PC-9 (cell line): ENCODE data around the gene GATAD2A. TPM values are rescaled to one million over a fixed set of nuclear protein-coding genes. Genes with fewer than 3 reads are reported as not detected.

Experiments used
- BruUV-seq: library from RNA; stranded (reverse); fragments of 400-500 nt; replicated peaks from 2 replicates; lab custom pipeline; 2021; lab: Mats Ljungman, UMichigan
- CTCF ChIA-PET: fragments of 300-600 bp; sonication (Branson Sonifier 250); formaldehyde crosslinking; loops from one replicate; lab custom pipeline; 2022; ENCODE audit warnings: antibody characterized with exemption; lab: Charles Lee
- POLR2A ChIA-PET: fragments of 300-600 bp; sonication (Branson Sonifier 250); formaldehyde crosslinking; loops from one replicate; lab custom pipeline; 2022; ENCODE audit warnings: antibody characterized with exemption; ENCODE audit not compliant: unreplicated experiment; lab: Charles Lee
- DNase-seq, 2 experiments: peaks; one replicate each; pipeline versions ENCODE4 v3.0.0 to v3.0.0-alpha.2; 2015 to 2022; ENCODE audit warnings: mixed read lengths in 1 of 2
- H2AFZ ChIP-seq: fragments of 200-600 bp; sonication (generic); 2 replicates; pipeline ENCODE4 v1.8.1; 2017; ENCODE audit warnings: antibody characterized with exemption
- H3F3A ChIP-seq: fragments of 200-600 bp; sonication (generic); 2 replicates; pipeline ENCODE4 v1.8.1; 2017; ENCODE audit warnings: antibody characterized with exemption, mild to moderate bottlenecking, low read depth; ENCODE audit not compliant: insufficient read depth
- H3K27ac ChIP-seq: fragments of 200-600 bp; sonication (generic); 2 replicates; pipeline ENCODE4 v1.6.1; 2016; ENCODE audit warnings: mixed run types
- H3K27me3 ChIP-seq: fragments of 200-600 bp; sonication (generic); 2 replicates; pipeline ENCODE4 v1.6.1; 2016; ENCODE audit warnings: low read depth, mixed run types; ENCODE audit not compliant: insufficient read depth
- H3K36me3 ChIP-seq: fragments of 200-600 bp; sonication (generic); 2 replicates; pipeline ENCODE4 v1.6.1; 2016; ENCODE audit warnings: low read depth, mixed run types
- H3K4me1 ChIP-seq: fragments of 200-600 bp; sonication (generic); replicated peaks from 2 replicates; pipeline ENCODE4 v1.6.1; 2016; ENCODE audit warnings: mixed run types; ENCODE audit not compliant: insufficient read depth
- H3K4me2 ChIP-seq: fragments of 200-600 bp; sonication (generic); 2 replicates; pipeline ENCODE4 v1.6.1; 2017; ENCODE audit warnings: mixed run types
- H3K4me3 ChIP-seq: fragments of 200-600 bp; sonication (generic); 2 replicates; pipeline ENCODE4 v1.6.1; 2016; ENCODE audit warnings: mixed run types
- H3K79me2 ChIP-seq: fragments of 200-600 bp; sonication (generic); 2 replicates; pipeline ENCODE4 v1.6.1; 2017; ENCODE audit warnings: low read depth, mixed run types
- H3K9me2 ChIP-seq: fragments of 200-600 bp; sonication (generic); 2 replicates; pipeline ENCODE4 v1.8.1; 2017; ENCODE audit warnings: mild to moderate bottlenecking; ENCODE audit not compliant: insufficient read depth
- H3K9me3 ChIP-seq: fragments of 200-600 bp; sonication (generic); 2 replicates; pipeline ENCODE4 v1.8.1; 2016; ENCODE audit warnings: low read depth; ENCODE audit not compliant: insufficient read depth
- H4K20me1 ChIP-seq: fragments of 200-600 bp; sonication (generic); 2 replicates; pipeline ENCODE4 v1.8.1; 2017; ENCODE audit not compliant: insufficient read depth
- CTCF ChIP-seq: fragments of 200-600 bp; sonication (generic); conservative IDR thresholded peaks from 2 replicates; pipeline ENCODE4 v1.6.1; 2017; ENCODE audit warnings: mixed run types, antibody characterized with exemption, mild to moderate bottlenecking, moderate library complexity
- EZH2 ChIP-seq: fragments of 200-600 bp; sonication (generic); IDR thresholded peaks from 2 replicates; pipeline ENCODE4 v1.8.0; 2017; ENCODE audit warnings: antibody characterized with exemption, low read depth
- intact Hi-C: fragments of 100-400 bp; cut with micrococcal nuclease; formaldehyde crosslinking; loops from one replicate; pipeline ENCODE4 v1.10.0; 2022; ENCODE audit not compliant: unreplicated experiment
- total RNA-seq: library from RNA; stranded (reverse); gene quantifications from 2 replicates; pipeline ENCODE4 v1.2.3, GENCODE V29; 2021

Gene GATAD2A
- total RNA-seq, 1 experiment from 2014 or later = 129 TPM

GRCh38 chr19:19538061-19538784, 132.7 kb downstream of the GATAD2A start, which contains the start of gene CILP2:
CILP2 (plus strand) TSS chr19:19538265; CDS start chr19:19538350, 85 bp downstream.
- Histone ChIP-seq H3K9me3 (no peaks in the 10 kb centered on the region), H3K36me3 (no peaks in the 10 kb centered on the region), H3K27me3 (no peaks in the 10 kb centered on the region), H4K20me1 (no peaks in the 10 kb centered on the region), H3K4me2 (peak within 1 kb of the TSS; percentile 68), H3K9me2 (no peaks in the 10 kb centered on the region), H3K4me3 (peak within 1 kb of the TSS; percentile 37; the same call in 1 of the 2 replicates), H3K27ac (no peak within 1 kb of the TSS), H3K4me1 (no peaks in the 10 kb centered on the region), H3F3A (peaks cover 35% of the 10 kb centered on the region; the same call in 1 of the 2 replicates), H3K79me2 (no peaks in the 10 kb centered on the region), H2AFZ (no peak within 1 kb of the TSS)
- BruUV-seq = no TSS peak
- ChIA-PET POLR2A (no interaction called here), CTCF (no interaction called here)
- TF ChIP-seq CTCF = no peak
- TF ChIP-seq EZH2 = no peak
- intact Hi-C loops = loop anchor here (10.0 kb wide), 1 partner anchor 237 kb away; no protein-coding TSS in a partner anchor
- DNase-seq = peak in 1 of 2 experiments; percentile 56

- H3K27ac ChIP-seq = no peak overlapping the region
- no peak for TF ChIP-seq EZH2
- peak in 1 of 2 experiments; percentile 48 for DNase-seq
- H3K9me3 ChIP-seq = no peaks in the 10 kb centered on the region
- H2AFZ ChIP-seq = no peak overlapping the region
- H3K4me1 ChIP-seq = no peaks in the 10 kb centered on the region
- peaks cover 31% of the 10 kb centered on the region; the same call in 1 of the 2 replicates for H3F3A ChIP-seq
- no peaks in the 10 kb centered on the region for H3K27me3 ChIP-seq
- no peaks in the 10 kb centered on the region for H3K36me3 ChIP-seq
- H3K79me2 ChIP-seq = no peaks in the 10 kb centered on the region
- no peaks in the 10 kb centered on the region for H3K9me2 ChIP-seq
- ChIA-PET CTCF (no interaction called here), POLR2A (no interaction called here)
- no peaks in the 10 kb centered on the region for H4K20me1 ChIP-seq
- intact Hi-C loops = loop anchor here (10.0 kb wide), 1 partner anchor 236 kb away; no protein-coding TSS in a partner anchor
- peak overlapping the region; percentile 68; the same call in 1 of the 2 replicates for H3K4me2 ChIP-seq
- H3K4me3 ChIP-seq = peak overlapping the region; percentile 37; the same call in 1 of the 2 replicates
- no TSS peak for BruUV-seq
These were observed 133.3 kb downstream of the GATAD2A start for GRCh38 chr19:19538785-19539166.

- H3K27me3 ChIP-seq = no peaks in the 10 kb centered on the region
- H3K4me2 ChIP-seq = no peak overlapping the region
- no peaks in the 10 kb centered on the region for H3K79me2 ChIP-seq
- H3K27ac ChIP-seq = no peak overlapping the region
- no peaks in the 10 kb centered on the region for H3K4me1 ChIP-seq
- POLR2A ChIA-PET = no interaction called here
- intact Hi-C loops = loop anchor here (10.0 kb wide), 1 partner anchor 235 kb away; no protein-coding TSS in a partner anchor
- H3K36me3 ChIP-seq = no peaks in the 10 kb centered on the region
- no peak for DNase-seq
- TF ChIP-seq EZH2 (no peak), CTCF (no peak)
- no peak overlapping the region for H3K4me3 ChIP-seq
- CTCF ChIA-PET = no interaction called here
- H3K9me3 ChIP-seq = no peaks in the 10 kb centered on the region
- H4K20me1 ChIP-seq = no peaks in the 10 kb centered on the region
- BruUV-seq = no TSS peak
- peaks cover 24% of the 10 kb centered on the region; the same call in 1 of the 2 replicates for H3F3A ChIP-seq
- no peaks in the 10 kb centered on the region for H3K9me2 ChIP-seq
- no peak overlapping the region for H2AFZ ChIP-seq
These were observed 134.2 kb downstream of the GATAD2A start for GRCh38 chr19:19539698-19540063.
